Activated naive CD4-positive, alpha-beta T cell treated with anti-CD3 and anti-CD28 coated beads, Interleukin-2, amount 50 U/mL, for 72 hours (primary cell): Measurements from ENCODE around the gene E4F1. TPM values are rescaled to one million over a fixed set of nuclear protein-coding genes. Genes with fewer than 3 reads are reported as not detected.

Experiments used
- ATAC-seq, 2 donors: fragments of 150-1000 bp; cut with Tn5 transposase; 2 replicates each; pipeline ENCODE4 v1.10.0; 2021; ENCODE audit warnings: mild to moderate bottlenecking in 2 of 2, moderate library complexity in 2 of 2
- DNase-seq, 2 donors: peaks; one replicate each; pipeline ENCODE4 v3.0.0; 2021 to 2022; ENCODE audit warnings: low spot score in 2 of 2
- H3K27ac Mint-ChIP-seq, 2 donors: one replicate each; pipeline ENCODE4 v1.8.0; 2022; ENCODE audit warnings: mild to moderate bottlenecking in 2 of 2, mixed read lengths in 2 of 2
- H3K36me3 Mint-ChIP-seq, 2 donors: one replicate each; pipeline ENCODE4 v1.8.0; 2022; ENCODE audit warnings: mixed read lengths in 2 of 2
- H3K9me3 Mint-ChIP-seq, 2 donors: one replicate each; pipeline ENCODE4 v1.8.0; 2022; ENCODE audit warnings: mixed read lengths in 2 of 2
- total RNA-seq, 2 donors: library from RNA; stranded (reverse); gene quantifications; one replicate each; pipeline ENCODE4 v1.2.3, GENCODE V29; 2022

E4F1 gene
- total RNA-seq, 2 donors from 2014 or later, result 19.0 to 22.5 TPM

DNA sequence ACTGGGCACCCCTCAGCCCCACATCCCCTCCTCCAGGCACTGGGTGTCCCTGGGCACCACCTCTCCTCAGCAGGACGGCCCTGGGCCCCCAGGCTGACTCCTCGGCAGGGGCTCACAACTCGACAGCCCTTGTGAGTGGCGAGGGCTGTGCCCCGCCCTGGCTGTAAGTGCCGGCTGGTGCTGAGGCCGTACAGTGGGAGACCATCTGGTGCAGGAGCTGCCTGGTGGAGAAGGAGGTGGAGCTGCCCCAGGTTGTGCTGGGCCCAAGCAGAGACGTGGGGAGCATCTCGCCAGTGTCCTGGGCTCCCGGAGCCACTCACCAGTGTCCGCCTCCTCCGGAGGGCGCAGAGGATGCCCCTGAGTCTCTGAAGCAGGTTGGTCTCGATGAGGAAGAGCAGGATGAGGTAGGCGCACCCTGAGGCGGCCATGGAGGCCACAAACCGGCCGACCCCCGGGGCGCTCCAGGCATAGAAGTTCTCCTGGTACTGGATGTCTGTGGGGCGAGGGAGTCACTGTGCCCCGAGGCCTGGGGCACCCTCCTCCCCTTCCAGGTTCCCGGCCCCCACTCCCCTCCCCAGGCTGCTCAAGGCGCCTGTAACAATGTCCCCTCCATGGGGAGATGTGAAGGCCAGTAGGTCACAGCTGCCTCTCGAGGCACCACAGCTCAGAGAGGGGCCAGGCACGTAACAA lies 59.6 kb downstream of the E4F1 start:
- no peak overlapping the region for H3K27ac Mint-ChIP-seq
- no peaks in the 10 kb centered on the region for H3K36me3 Mint-ChIP-seq
- no peak for ATAC-seq
- H3K9me3 Mint-ChIP-seq, result no peaks in the 10 kb centered on the region
- no peak for DNase-seq

GRCh38 chr16:2284001-2284770 lies 60.8 kb downstream of the E4F1 start:
- no peak for DNase-seq
- Mint-ChIP-seq H3K36me3 (no peaks in the 10 kb centered on the region), H3K27ac (no peak overlapping the region), H3K9me3 (no peaks in the 10 kb centered on the region)
- ATAC-seq, result no peak

GRCh38 chr16:2284797-2285576 lies 61.6 kb downstream of the E4F1 start:
- ATAC-seq (no peak), DNase-seq (no peak)
- no peak overlapping the region for H3K27ac Mint-ChIP-seq
- H3K36me3 Mint-ChIP-seq, result no peaks in the 10 kb centered on the region
- H3K9me3 Mint-ChIP-seq, result no peaks in the 10 kb centered on the region

Other genes with a start within 250 kb of the E4F1 start
- not detected for gene NOXO1, start 242.1 kb upstream of the E4F1 start, total RNA-seq
- gene GFER, start 239.4 kb upstream of the E4F1 start, total RNA-seq, result 10 to 100 TPM; 19.1 to 25.0 TPM
- 1 to 10 TPM; 2.0 to 9.0 TPM for gene SYNGR3, start 233.6 kb upstream of the E4F1 start, total RNA-seq
- 10 to 100 TPM; 72.2 to 87.9 TPM for gene ZNF598, start 213.8 kb upstream of the E4F1 start, total RNA-seq
- gene NPW, start 203.8 kb upstream of the E4F1 start, total RNA-seq, result 1 to 10 TPM in 1 of 2 donors, under 1 TPM in 1; 0.61 to 4.6 TPM
- gene NHERF2, start 196.7 kb upstream of the E4F1 start, total RNA-seq, result 1 to 10 TPM in 1 of 2 donors, under 1 TPM in 1; 0.82 to 3.7 TPM
- 10 to 100 TPM; 21.6 to 25.3 TPM for gene NTHL1, start 175.8 kb upstream of the E4F1 start, total RNA-seq
- gene TSC2, start 175.6 kb upstream of the E4F1 start, total RNA-seq, result 100 to 1,000 TPM in 1 of 2 donors, 10 to 100 TPM in 1; 70.5 to 121 TPM
- 10 to 100 TPM; 77.0 to 87.6 TPM for gene PKD1, start 87.7 kb upstream of the E4F1 start, total RNA-seq
- gene RAB26, start 75.0 kb upstream of the E4F1 start, total RNA-seq, result under 1 TPM in 1 of 2 donors, not detected in 1; 0.80 TPM
- 10 to 100 TPM; 67.7 to 92.0 TPM for gene TRAF7, start 67.8 kb upstream of the E4F1 start, total RNA-seq
- 10 to 100 TPM in 1 of 2 donors, under 1 TPM in 1; 0.77 to 11.3 TPM for gene CASKIN1, start 27.0 kb upstream of the E4F1 start, total RNA-seq
- 10 to 100 TPM; 49.5 to 52.2 TPM for gene MLST8, start 18.1 kb upstream of the E4F1 start, total RNA-seq
- 10 to 100 TPM in 1 of 2 donors, 1 to 10 TPM in 1; 6.3 to 10.3 TPM for gene BRICD5, start 12.7 kb upstream of the E4F1 start, total RNA-seq
- gene PGP, start 8.8 kb upstream of the E4F1 start, total RNA-seq, result 10 to 100 TPM; 15.1 to 20.9 TPM
- 1 to 10 TPM; 1.3 to 1.5 TPM for gene DNASE1L2, start 12.9 kb downstream of the E4F1 start, total RNA-seq
- 10 to 100 TPM; 53.8 to 57.6 TPM for gene ECI1, start 28.0 kb downstream of the E4F1 start, total RNA-seq
- 100 to 1,000 TPM; 289 to 296 TPM for gene RNPS1, start 44.5 kb downstream of the E4F1 start, total RNA-seq
- gene ABCA3, start 117.1 kb downstream of the E4F1 start, total RNA-seq, result 1 to 10 TPM; 1.6 to 9.1 TPM
- gene CCNF, start 205.9 kb downstream of the E4F1 start, total RNA-seq, result 100 to 1,000 TPM in 1 of 2 donors, 10 to 100 TPM in 1; 64.8 to 111 TPM
- gene TEDC2, start 236.5 kb downstream of the E4F1 start, total RNA-seq, result 10 to 100 TPM; 20.9 to 32.3 TPM
- gene NTN3, start 247.7 kb downstream of the E4F1 start, total RNA-seq, result not detected